Astrocyte (in vitro differentiated cells and primary cell): ENCODE measurements around the gene TEX19. TPM values are rescaled to one million over a fixed set of nuclear protein-coding genes. Genes with fewer than 3 reads are reported as not detected.
"Not testable (repeated sequence)": the region's sequence is repeated elsewhere in the genome, so short reads cannot be mapped to it uniquely, and the experiment has no call there.

Experiments used
- DNase-seq: peaks from one replicate; pipeline ENCODE4 v3.0.0-alpha.2; 2010; ENCODE audit warnings: low read depth
- FAIRE-seq: peaks from 2 replicates; lab custom pipeline; 2011; peaks lifted over from hg19 to GRCh38; lab: Jason Lieb, UNC
- H2AFZ ChIP-seq: 2 replicates; pipeline ENCODE4 v1.6.0; 2012; ENCODE audit warnings: low read depth, low read length, inconsistent platforms
- H3K27ac ChIP-seq: 2 replicates; pipeline ENCODE4 v1.5.1; 2011; ENCODE audit warnings: low read depth, low read length, inconsistent platforms
- H3K27me3 ChIP-seq: 2 replicates; pipeline ENCODE4 v1.6.0; 2011; ENCODE audit warnings: low read length, inconsistent platforms; ENCODE audit not compliant: insufficient read depth
- H3K36me3 ChIP-seq: 2 replicates; pipeline ENCODE4 v1.5.1; 2011; ENCODE audit warnings: low read length, inconsistent platforms; ENCODE audit not compliant: insufficient read depth
- H3K4me1 ChIP-seq: 2 replicates; pipeline ENCODE4 v1.5.1; 2011; ENCODE audit warnings: low read length, inconsistent platforms; ENCODE audit not compliant: insufficient read depth
- H3K4me2 ChIP-seq: 2 replicates; pipeline ENCODE4 v1.6.0; 2012; ENCODE audit warnings: low read length, inconsistent platforms
- H3K4me3 ChIP-seq: 2 replicates; pipeline ENCODE4 v1.5.1; 2011; ENCODE audit warnings: low read depth, mild to moderate bottlenecking, low read length, inconsistent platforms; ENCODE audit not compliant: insufficient read depth
- H3K79me2 ChIP-seq: 2 replicates; pipeline ENCODE4 v1.6.0; 2012; ENCODE audit warnings: mild to moderate bottlenecking, low read length, inconsistent platforms; ENCODE audit not compliant: insufficient read depth
- H3K9ac ChIP-seq: 2 replicates; pipeline ENCODE4 v1.6.0; 2012; ENCODE audit warnings: mild to moderate bottlenecking, low read length, inconsistent platforms
- H3K9me3 ChIP-seq: 2 replicates; pipeline ENCODE4 v1.5.1; 2012; ENCODE audit warnings: low read depth, mild to moderate bottlenecking, low read length, inconsistent platforms; ENCODE audit not compliant: insufficient read depth
- H4K20me1 ChIP-seq: 2 replicates; pipeline ENCODE4 v1.6.0; 2012; ENCODE audit warnings: low read length, inconsistent platforms; ENCODE audit not compliant: insufficient read depth
- H3K27ac Mint-ChIP-seq: one replicate; pipeline ENCODE4 v1.8.0; 2021; ENCODE audit warnings: mild to moderate bottlenecking, mixed read lengths; ENCODE audit not compliant: unreplicated experiment
- H3K27me3 Mint-ChIP-seq: one replicate; pipeline ENCODE4 v1.8.0; 2021; ENCODE audit warnings: low read depth, mixed read lengths; ENCODE audit not compliant: unreplicated experiment
- H3K36me3 Mint-ChIP-seq: one replicate; pipeline ENCODE4 v1.8.0; 2021; ENCODE audit warnings: low read depth, mixed read lengths; ENCODE audit not compliant: unreplicated experiment
- H3K4me1 Mint-ChIP-seq: one replicate; pipeline ENCODE4 v1.8.0; 2021; ENCODE audit warnings: low read depth, mixed read lengths; ENCODE audit not compliant: unreplicated experiment
- H3K4me3 Mint-ChIP-seq: one replicate; pipeline ENCODE4 v1.8.0; 2021; ENCODE audit warnings: mild to moderate bottlenecking, moderate library complexity, mixed read lengths; ENCODE audit not compliant: unreplicated experiment
- H3K9me3 Mint-ChIP-seq: one replicate; pipeline ENCODE4 v1.8.0; 2021; ENCODE audit warnings: mild to moderate bottlenecking, mixed read lengths; ENCODE audit not compliant: unreplicated experiment
- EZH2 ChIP-seq: IDR thresholded peaks from 2 replicates; pipeline ENCODE4 v1.6.1; 2012; ENCODE audit warnings: mild to moderate bottlenecking, low read length, inconsistent platforms; ENCODE audit not compliant: insufficient read depth
- total RNA-seq: library from RNA; stranded (reverse); gene quantifications from 2 replicates; pipeline ENCODE4 v1.2.1, GENCODE V29; 2021
- TF ChIP-seq, protein P1 (sequence below): IDR thresholded peaks from 2 replicates; pipeline ENCODE4 v1.5.1; 2011; ENCODE audit warnings: low read depth, mild to moderate bottlenecking, inconsistent platforms, low read length, moderate library complexity; ENCODE audit not compliant: insufficient read depth

Gene TEX19
- total RNA-seq, 1 donor from 2014 or later, result not detected

DNA sequence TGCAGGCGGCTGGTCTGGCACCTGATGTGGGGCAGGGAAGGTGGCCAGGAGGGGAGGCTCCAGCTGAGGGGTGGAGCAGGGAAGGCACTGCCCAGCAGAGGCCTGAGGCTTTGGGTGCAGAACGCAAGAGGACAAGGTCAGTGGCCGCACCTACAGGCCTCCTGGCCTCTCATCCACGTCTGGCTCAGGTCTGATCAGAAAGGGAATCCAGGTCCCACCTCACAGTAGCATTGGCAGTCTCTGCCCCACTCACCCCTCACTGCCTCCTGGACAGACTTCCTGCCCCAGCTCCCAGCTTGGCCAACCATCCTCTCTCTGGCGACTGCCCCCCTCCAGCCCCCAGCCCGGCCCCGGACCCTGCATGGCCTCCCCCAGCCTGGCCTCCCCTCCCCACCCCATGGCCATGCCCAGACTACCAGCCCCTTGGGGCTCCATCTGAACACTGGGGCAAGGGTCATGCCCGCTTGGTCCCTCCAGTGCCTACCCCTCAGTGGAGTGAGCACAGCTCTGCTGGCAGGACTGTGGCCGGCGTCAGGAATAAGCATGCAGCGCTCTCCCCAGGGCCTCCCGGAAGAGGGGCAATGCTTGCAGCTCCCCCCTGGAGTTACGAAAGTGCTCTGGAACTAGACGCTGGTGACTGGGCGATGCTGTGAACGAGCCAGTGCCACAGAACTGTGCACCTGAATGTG lies 17.1 kb downstream of the TEX19 start:
- Histone ChIP-seq H3K4me2 (no peak overlapping the region), H3K4me1 (no peaks in the 10 kb centered on the region), H2AFZ (no peak overlapping the region), H3K4me3 (no peak overlapping the region), H3K27ac (no peak overlapping the region), H3K36me3 (no peaks in the 10 kb centered on the region), H3K79me2 (no peaks in the 10 kb centered on the region), H3K9me3 (no peaks in the 10 kb centered on the region), H4K20me1 (no peaks in the 10 kb centered on the region), H3K27me3 (peaks cover 37% of the 10 kb centered on the region), H3K9ac (no peak overlapping the region)
- no peak overlapping the region for H3K4me3 Mint-ChIP-seq
- no peaks in the 10 kb centered on the region for H3K9me3 Mint-ChIP-seq
- no peak for DNase-seq
- no peak overlapping the region for H3K27ac Mint-ChIP-seq
- FAIRE-seq, result no peak
- no peaks in the 10 kb centered on the region for H3K4me1 Mint-ChIP-seq
- H3K27me3 Mint-ChIP-seq, result peaks cover 40% of the 10 kb centered on the region
- TF ChIP-seq, protein P1, sequence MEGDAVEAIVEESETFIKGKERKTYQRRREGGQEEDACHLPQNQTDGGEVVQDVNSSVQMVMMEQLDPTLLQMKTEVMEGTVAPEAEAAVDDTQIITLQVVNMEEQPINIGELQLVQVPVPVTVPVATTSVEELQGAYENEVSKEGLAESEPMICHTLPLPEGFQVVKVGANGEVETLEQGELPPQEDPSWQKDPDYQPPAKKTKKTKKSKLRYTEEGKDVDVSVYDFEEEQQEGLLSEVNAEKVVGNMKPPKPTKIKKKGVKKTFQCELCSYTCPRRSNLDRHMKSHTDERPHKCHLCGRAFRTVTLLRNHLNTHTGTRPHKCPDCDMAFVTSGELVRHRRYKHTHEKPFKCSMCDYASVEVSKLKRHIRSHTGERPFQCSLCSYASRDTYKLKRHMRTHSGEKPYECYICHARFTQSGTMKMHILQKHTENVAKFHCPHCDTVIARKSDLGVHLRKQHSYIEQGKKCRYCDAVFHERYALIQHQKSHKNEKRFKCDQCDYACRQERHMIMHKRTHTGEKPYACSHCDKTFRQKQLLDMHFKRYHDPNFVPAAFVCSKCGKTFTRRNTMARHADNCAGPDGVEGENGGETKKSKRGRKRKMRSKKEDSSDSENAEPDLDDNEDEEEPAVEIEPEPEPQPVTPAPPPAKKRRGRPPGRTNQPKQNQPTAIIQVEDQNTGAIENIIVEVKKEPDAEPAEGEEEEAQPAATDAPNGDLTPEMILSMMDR, result no peak
- no peak for TF ChIP-seq EZH2
- H3K36me3 Mint-ChIP-seq, result no peaks in the 10 kb centered on the region

DNA sequence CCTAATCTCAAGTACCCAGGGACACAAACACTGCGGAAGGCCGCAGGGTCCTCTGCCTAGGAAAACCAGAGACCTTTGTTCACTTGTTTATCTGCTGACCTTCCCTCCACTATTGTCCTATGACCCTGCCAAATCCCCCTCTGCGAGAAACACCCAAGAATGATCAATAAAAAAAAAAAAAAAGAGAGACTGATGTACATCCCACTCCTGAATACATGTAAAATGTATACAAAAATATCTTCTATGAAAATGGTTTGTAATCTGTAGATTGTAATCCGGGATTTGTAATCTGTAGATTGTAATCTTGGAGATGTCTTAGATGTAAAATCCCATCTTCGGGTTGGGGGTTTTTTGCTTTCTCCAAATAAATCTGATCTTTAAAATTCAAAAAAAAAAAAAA lies 18.2 kb downstream of the TEX19 start:
- H3K27ac Mint-ChIP-seq, H3K4me1 ChIP-seq, H3K36me3 Mint-ChIP-seq, H3K9me3 Mint-ChIP-seq, H3K27ac ChIP-seq, H3K79me2 ChIP-seq, H2AFZ ChIP-seq, DNase-seq, H3K9ac ChIP-seq, H3K36me3 ChIP-seq, H3K4me3 Mint-ChIP-seq, H3K4me3 ChIP-seq, H4K20me1 ChIP-seq, H3K4me1 Mint-ChIP-seq, FAIRE-seq, H3K4me2 ChIP-seq, H3K9me3 ChIP-seq: not testable (repeated sequence)
- peaks cover 36% of the 10 kb centered on the region for H3K27me3 ChIP-seq
- H3K27me3 Mint-ChIP-seq, result peaks cover 47% of the 10 kb centered on the region

DNA sequence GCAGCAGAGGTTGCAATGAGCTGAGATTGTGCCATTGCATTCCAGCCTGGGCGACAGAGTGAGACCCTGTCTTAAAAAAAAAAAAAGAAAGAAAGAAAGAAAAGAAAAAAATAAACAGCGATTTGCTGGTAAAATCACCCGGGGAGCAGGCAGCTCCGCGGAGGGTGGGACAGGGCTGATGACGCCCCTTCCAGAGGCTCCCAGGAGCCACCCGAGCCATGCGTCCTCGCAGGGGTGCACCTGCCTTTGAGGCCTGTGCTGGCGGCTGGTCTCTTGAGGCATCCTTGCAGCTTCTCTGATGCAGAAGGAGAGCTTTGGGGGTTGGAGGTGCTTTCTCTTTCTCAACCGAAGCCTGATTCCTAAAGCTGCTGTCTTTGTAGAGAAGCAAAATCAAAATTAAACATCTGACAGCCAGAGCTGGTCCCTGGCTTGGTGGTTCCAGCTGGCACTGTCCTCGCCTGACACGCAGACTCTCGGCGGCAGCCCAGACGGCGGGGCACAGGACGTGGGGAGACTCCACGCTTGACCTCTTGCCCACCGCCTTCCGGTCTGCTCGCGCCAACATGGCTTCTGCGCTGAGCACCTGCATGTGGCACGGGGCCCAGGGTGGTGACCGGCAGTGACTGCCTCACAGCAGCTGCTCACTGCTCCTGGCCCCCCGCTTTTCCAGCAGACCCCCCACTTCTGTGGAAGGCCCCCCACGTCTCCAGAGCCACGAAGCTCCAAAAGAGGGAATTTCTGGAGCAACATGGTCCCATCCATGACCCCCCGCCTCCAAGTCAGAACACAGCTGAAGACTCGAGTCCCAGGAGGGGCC lies 19.1 kb downstream of the TEX19 start:
- no peaks in the 10 kb centered on the region for H3K9me3 ChIP-seq
- no peak overlapping the region for H3K9ac ChIP-seq
- peaks cover 29% of the 10 kb centered on the region for H3K27me3 ChIP-seq
- no peak overlapping the region for H3K4me2 ChIP-seq
- H3K27ac ChIP-seq, result no peak overlapping the region
- TF ChIP-seq, protein P1, result no peak
- TF ChIP-seq EZH2, result no peak
- Mint-ChIP-seq H3K36me3 (no peaks in the 10 kb centered on the region), H3K27ac (no peak overlapping the region), H3K27me3 (peaks cover 41% of the 10 kb centered on the region), H3K4me1 (no peaks in the 10 kb centered on the region), H3K9me3 (no peaks in the 10 kb centered on the region), H3K4me3 (no peak overlapping the region)
- H4K20me1 ChIP-seq, result no peaks in the 10 kb centered on the region
- H2AFZ ChIP-seq, result no peak overlapping the region
- H3K36me3 ChIP-seq, result no peaks in the 10 kb centered on the region
- no peaks in the 10 kb centered on the region for H3K79me2 ChIP-seq
- FAIRE-seq, result no peak
- no peaks in the 10 kb centered on the region for H3K4me1 ChIP-seq
- no peak for DNase-seq
- no peak overlapping the region for H3K4me3 ChIP-seq
